Fibroblast of lung (primary cell): ENCODE measurements around the gene MGP.

Experiments used
- CTCF ChIP-seq, 2 donors: IDR thresholded peaks in 1 of 2; conservative IDR thresholded peaks in 1 of 2; 1 replicate in 1 of 2; 2 replicates in 1 of 2; pipeline ENCODE4 v1.5.1; 2011 to 2012; ENCODE audit warnings: low read length in 2 of 2, control low read depth in 1 of 2, inconsistent platforms in 1 of 2, low read depth in 1 of 2, mild to moderate bottlenecking in 1 of 2
- EZH2 ChIP-seq: IDR thresholded peaks from 2 replicates; pipeline ENCODE4 v1.5.1; 2012; ENCODE audit warnings: low read length, control low read depth, mild to moderate bottlenecking; ENCODE audit errors: missing control alignments

- TF ChIP-seq CTCF (conservative IDR thresholded peaks at IDR 0.05 in 1 of 2, IDR thresholded peaks at IDR 0.05 in 1 of 2; ENCODE audit: low read depth in 1 of 2, low read length in 2 of 2) (no peak), EZH2 (no peak)
Observed at GRCh38 chr12:14924541-14924940, 38.9 kb upstream of the MGP start.
